Sigmoid colon (tissue), 7 donors: ENCODE measurements around the gene SEPTIN8. TPM values are rescaled to one million over a fixed set of nuclear protein-coding genes. Genes with fewer than 3 reads are reported as not detected.

Experiments
- DNase-seq: peaks from one replicate; pipeline ENCODE4 v3.0.0-alpha.2; 2019
- H3K27ac ChIP-seq, 4 donors: fragments of 200-600 bp; sonication (generic); one replicate each; pipeline ENCODE4 v1.5.1; 2016 to 2019; ENCODE audit warnings: mild to moderate bottlenecking in 1 of 4
- H3K27me3 ChIP-seq, 3 donors: fragments of 200-600 bp; sonication (generic); one replicate each; pipeline ENCODE4 v1.5.1; 2019; ENCODE audit warnings: mild to moderate bottlenecking in 1 of 3
- H3K36me3 ChIP-seq, 4 donors: fragments of 200-600 bp; sonication (generic); one replicate each; pipeline ENCODE4 v1.5.1; 2016 to 2019
- H3K4me1 ChIP-seq, 4 donors: fragments of 200-600 bp; sonication (generic); one replicate each; pipeline ENCODE4 v1.5.1; 2017 to 2019
- H3K4me3 ChIP-seq, 4 donors: fragments of 200-600 bp; sonication (generic); one replicate each; pipeline ENCODE4 v1.5.1; 2017 to 2019; ENCODE audit warnings: mild to moderate bottlenecking in 2 of 4, moderate library complexity in 1 of 4
- H3K9me3 ChIP-seq, 4 donors: fragments of 200-600 bp in 3 of 4; sonication (generic) in 3 of 4; one replicate each; pipeline versions ENCODE4 v1.5.1 to v1.6.1; 2013 to 2019
- CTCF ChIP-seq, 4 experiments: fragments of 450-650 bp in 3 of 4; fragments of 200-600 bp in 1 of 4; IDR thresholded peaks; one replicate each; pipeline ENCODE4 v1.5.1; 2016 to 2019; ENCODE audit warnings: antibody characterized with exemption in 4 of 4, mild to moderate bottlenecking in 3 of 4, moderate library complexity in 2 of 4
- EP300 ChIP-seq, 4 donors: sonication (generic); formaldehyde crosslinking; IDR thresholded peaks; one replicate each; pipeline ENCODE4 v1.6.1; 2017; ENCODE audit warnings: antibody characterized with exemption in 4 of 4
- POLR2A ChIP-seq, 2 donors: fragments of 450-650 bp; IDR thresholded peaks; one replicate each; pipeline ENCODE4 v1.6.1; 2016; ENCODE audit warnings: antibody characterized with exemption in 2 of 2, mild to moderate bottlenecking in 2 of 2, moderate library complexity in 2 of 2
- POLR2AphosphoS5 ChIP-seq, 4 donors: sonication (generic); formaldehyde crosslinking; IDR thresholded peaks; one replicate each; pipeline ENCODE4 v1.6.1; 2017; ENCODE audit warnings: antibody characterized with exemption in 4 of 4
- WGBS, 2 donors: extraction: QIAGEN DNeasy Blood & Tissue Kit; methylation state at CpG; one replicate each; pipeline ENCODE4 v1.1.7; 2013; 5-methylcytosine and 5-hydroxymethylcytosine counted together
- intact Hi-C: fragments of 100-400 bp; cut with DNase I; formaldehyde crosslinking; loops from one replicate; pipeline ENCODE4 v1.15.1; 2023
- polyA plus RNA-seq, 3 donors: library from polyadenylated mRNA; stranded (reverse); fragments of 200-250 nt; gene quantifications; one replicate each; pipeline ENCODE4 v1.2.3, GENCODE V29; 2013
- total RNA-seq, 4 donors: library from RNA; depleted of rRNA; stranded (reverse); fragments of >200 nt; gene quantifications; one replicate each; pipeline ENCODE4 v1.1.0, GENCODE V29; 2016
- donor health status: healthy with polysubstance abuse.
- donor health status: Bipolar disorder and iron deficiency.
- donor health status: healthy.

The SEPTIN8 gene, protein sequence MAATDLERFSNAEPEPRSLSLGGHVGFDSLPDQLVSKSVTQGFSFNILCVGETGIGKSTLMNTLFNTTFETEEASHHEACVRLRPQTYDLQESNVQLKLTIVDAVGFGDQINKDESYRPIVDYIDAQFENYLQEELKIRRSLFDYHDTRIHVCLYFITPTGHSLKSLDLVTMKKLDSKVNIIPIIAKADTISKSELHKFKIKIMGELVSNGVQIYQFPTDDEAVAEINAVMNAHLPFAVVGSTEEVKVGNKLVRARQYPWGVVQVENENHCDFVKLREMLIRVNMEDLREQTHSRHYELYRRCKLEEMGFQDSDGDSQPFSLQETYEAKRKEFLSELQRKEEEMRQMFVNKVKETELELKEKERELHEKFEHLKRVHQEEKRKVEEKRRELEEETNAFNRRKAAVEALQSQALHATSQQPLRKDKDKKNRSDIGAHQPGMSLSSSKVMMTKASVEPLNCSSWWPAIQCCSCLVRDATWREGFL
- total RNA-seq (10 to 100 TPM; 21.4 to 36.0 (median 30.9) TPM), polyA plus RNA-seq (10 to 100 TPM; 19.2 to 38.0 (median 30.7) TPM)

DNA sequence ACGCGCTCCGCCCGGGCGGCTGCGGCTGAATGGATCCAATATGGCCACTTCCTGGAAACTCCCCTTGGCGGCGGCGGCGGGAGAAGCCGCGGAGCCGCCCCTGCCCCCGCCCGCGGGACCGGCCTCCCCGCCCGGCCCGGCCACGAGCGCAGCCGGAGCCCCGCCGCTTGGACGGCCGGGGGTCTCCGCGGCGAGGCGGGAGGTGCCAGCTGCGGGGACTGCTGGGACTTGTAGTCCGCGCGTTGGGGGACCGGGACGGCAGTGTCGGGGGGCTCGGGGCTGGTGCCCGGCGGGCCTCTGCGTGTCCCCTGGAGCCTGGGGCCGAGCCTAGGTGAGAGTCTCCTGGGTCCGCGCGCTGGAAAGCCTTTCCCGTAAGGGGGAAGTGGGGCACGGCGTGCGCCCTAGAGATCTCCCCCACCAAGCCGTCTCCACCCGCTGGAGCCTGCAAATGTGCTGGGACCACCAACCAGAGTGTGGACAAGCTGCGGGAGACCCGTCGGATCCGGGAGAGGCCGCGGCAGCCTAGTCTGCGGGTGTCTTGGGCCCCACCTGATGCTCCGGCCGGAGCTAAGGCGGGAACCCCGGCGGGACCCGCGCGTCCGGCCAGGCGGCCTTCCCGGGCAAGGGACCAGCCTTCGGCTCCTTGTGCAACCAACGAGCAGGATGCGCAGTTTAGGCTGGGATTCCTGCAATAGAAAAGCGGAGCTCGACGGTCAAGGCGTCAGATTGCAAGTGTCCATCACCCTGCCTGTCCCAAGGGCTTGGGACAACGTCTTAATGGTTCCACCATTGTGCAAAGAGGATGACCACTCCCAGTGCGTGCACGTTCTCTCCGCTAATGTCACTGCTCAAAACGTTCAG lies at the start of gene SEPTIN8:
Gene SEPTIN8, minus strand, starts transcription at position 31 of the 861 bp plus-strand sequence. CDS start 102 bp downstream, outside the sequence.
- no peak for TF ChIP-seq CTCF (IDR thresholded peaks at IDR 0.05)
- no peak for TF ChIP-seq POLR2A (IDR thresholded peaks at IDR 0.05)
- no peak for TF ChIP-seq POLR2AphosphoS5 (IDR thresholded peaks at IDR 0.05)
- no peak for TF ChIP-seq EP300 (IDR thresholded peaks at IDR 0.05)
- Histone ChIP-seq H3K4me1 (peaks cover 0 to 39% (median 29%) of the 10 kb centered on the region in 4 donors), H3K27me3 (no peaks in the 10 kb centered on the region), H3K9me3 (no peaks in the 10 kb centered on the region), H3K4me3 (peak within 1 kb of the TSS; percentile 68 to 79 (median 74)), H3K27ac (peak within 1 kb of the TSS; percentile 75 to 82 (median 78)), H3K36me3 (no peaks in the 10 kb centered on the region)
- 2 to 3% methylated on average over 82 of the region's 82 CpGs for WGBS, 2 donors
- DNase-seq: peak; percentile 82
- intact Hi-C loops: loop anchor here (2.0 to 5.0 kb wide), 3 partner anchors 41 to 280 kb away; partner anchors contain the start of gene KIF3A

- Histone ChIP-seq H3K27me3 (peaks cover 0 to 21% (median 12%) of the 10 kb centered on the region in 3 donors), H3K4me1 (peaks cover 0 to 23% (median 19%) of the 10 kb centered on the region in 4 donors), H3K9me3 (no peaks in the 10 kb centered on the region), H3K36me3 (no peaks in the 10 kb centered on the region), H3K4me3 (no peak overlapping the region), H3K27ac (no peak overlapping the region)
- 47 to 74% methylated on average over 6 of the region's 6 CpGs for WGBS, 2 donors
- intact Hi-C loops: loop anchor here (10.0 kb wide), 1 partner anchor 92 kb away; the partner anchor contains the start of gene KIF3A
- peak in 1 of 4 donors; percentile 22 for TF ChIP-seq POLR2AphosphoS5 (IDR thresholded peaks at IDR 0.05)
- TF ChIP-seq POLR2A (IDR thresholded peaks at IDR 0.05): no peak
- no peak for DNase-seq
Observed at GRCh38 chr5:132826424-132827082, 49.5 kb upstream of the SEPTIN8 start.

GRCh38 chr5:132825834-132826391 lies 48.9 kb upstream of the SEPTIN8 start:
- H3K9me3 ChIP-seq: no peaks in the 10 kb centered on the region
- WGBS, 2 donors: 47 to 82% methylated on average over 43 of the region's 43 CpGs
- H3K36me3 ChIP-seq: no peaks in the 10 kb centered on the region
- no peak overlapping the region for H3K27ac ChIP-seq
- peaks cover 0 to 20% (median 18%) of the 10 kb centered on the region in 4 donors for H3K4me1 ChIP-seq
- no peak for DNase-seq
- intact Hi-C loops: loop anchor here (10.0 kb wide), 1 partner anchor 91 kb away; the partner anchor contains the start of gene KIF3A
- TF ChIP-seq POLR2A (IDR thresholded peaks at IDR 0.05): no peak
- TF ChIP-seq EP300 (IDR thresholded peaks at IDR 0.05): no peak
- no peak for TF ChIP-seq CTCF (IDR thresholded peaks at IDR 0.05)
- no peak for TF ChIP-seq POLR2AphosphoS5 (IDR thresholded peaks at IDR 0.05)
- H3K27me3 ChIP-seq: peaks cover 0 to 21% (median 12%) of the 10 kb centered on the region in 3 donors
- peak overlapping the region in 3 of 4 donors; percentile 17 to 27 (median 22) for H3K4me3 ChIP-seq

DNA sequence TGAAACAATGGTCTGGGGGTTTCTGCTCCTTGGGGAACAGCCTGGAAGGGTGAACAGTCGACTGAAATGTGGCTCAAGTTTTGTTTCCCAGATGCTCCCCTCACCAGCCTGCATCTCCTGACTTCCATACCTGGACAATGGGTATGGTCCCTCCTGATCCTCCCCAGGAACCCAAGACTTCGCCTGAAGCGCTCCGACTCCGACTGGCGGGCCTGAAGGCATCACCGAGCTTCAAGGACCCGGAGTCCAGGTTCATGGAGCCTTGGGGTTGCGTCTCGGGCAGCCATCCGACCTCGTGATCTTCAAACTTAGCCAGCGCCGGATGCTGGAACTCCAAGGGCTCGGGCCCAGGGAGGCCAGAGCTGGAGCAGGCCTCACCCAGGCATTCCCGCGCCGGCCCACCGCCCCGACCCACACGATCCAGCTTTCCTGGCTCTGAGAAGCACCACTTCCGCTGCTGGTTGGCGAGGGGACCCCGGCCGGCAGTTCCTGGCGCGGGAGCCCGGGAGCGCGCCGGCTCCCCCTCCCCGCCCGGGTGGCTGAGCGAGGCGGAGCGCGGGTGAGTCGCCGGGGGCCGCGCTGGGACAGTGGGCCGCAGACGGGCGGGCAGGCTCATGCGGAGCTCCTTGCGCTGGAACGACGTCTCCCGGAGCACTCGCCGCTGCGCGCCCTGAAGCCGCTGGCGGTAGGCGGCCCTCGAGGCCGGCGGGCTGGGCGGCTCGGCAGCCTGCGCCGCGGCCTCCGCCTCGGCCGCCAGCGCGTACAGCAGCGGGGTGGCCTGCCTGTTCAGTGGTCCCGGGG lies 48.2 kb upstream of the SEPTIN8 start:
- intact Hi-C loops: loop anchor here (10.0 kb wide), 1 partner anchor 90 kb away; the partner anchor contains the start of gene KIF3A
- Histone ChIP-seq H3K27ac (no peak overlapping the region), H3K36me3 (no peaks in the 10 kb centered on the region), H3K27me3 (peaks cover 0 to 21% (median 12%) of the 10 kb centered on the region in 3 donors), H3K4me1 (peaks cover 0 to 21% (median 14%) of the 10 kb centered on the region in 4 donors), H3K4me3 (peak overlapping the region in 3 of 4 donors; percentile 17 to 27 (median 22)), H3K9me3 (no peaks in the 10 kb centered on the region)
- DNase-seq: no peak
- WGBS, 2 donors: 54 to 86% methylated on average over 71 of the region's 71 CpGs
- TF ChIP-seq POLR2A (IDR thresholded peaks at IDR 0.05): no peak
- TF ChIP-seq CTCF (IDR thresholded peaks at IDR 0.05): no peak
